Measurements from ENCODE around the gene RHBDL2. TPM values are rescaled to one million over a fixed set of nuclear protein-coding genes. Genes with fewer than 3 reads are reported as not detected.
"Not testable (repeated sequence)": the region's sequence is repeated elsewhere in the genome, so short reads cannot be mapped to it uniquely, and the experiment has no call there.

The RHBDL2 gene
- total RNA-seq, 1 donor: 0.72 TPM

DNA sequence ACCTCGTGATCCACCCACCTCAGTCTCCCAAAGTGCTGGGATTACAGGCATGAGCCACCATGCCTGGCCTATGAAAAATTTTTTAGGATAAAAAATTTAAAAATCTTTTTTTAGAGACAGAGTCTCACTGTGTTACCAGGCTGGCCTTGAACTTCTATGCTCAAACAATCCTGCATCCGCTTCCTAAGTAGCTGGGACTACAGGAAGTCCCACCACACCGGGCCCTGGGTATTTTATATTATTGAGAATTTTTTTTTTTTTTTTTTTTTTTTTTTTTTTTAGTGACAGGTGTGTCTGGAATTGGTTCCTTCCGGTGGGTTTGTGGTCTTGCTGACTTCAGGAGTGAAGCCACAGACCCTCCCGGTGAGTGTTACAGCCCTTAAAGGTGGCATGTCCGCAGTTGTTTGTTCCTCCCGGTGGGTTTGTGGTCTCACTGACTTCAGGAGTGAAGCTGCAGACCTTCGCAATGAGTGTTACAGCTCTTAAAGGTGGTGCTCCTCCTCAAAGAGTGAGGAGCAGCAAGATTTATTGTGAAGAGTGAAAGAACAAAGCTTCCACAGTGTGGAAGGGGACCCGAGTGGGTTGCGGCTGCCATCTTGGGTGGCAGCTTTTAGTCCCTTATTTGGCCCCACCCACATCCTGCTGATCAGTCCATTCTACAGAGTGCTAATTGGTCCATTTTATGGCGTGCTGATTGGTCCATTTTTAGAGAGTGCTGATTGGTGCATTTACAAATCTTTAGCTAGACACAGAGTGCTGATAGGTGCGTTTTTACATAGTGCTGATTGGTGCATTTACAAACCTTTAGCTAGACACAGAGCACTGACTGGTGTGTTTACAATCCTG lies 36.0 kb upstream of the RHBDL2 start:
- not testable (repeated sequence) for H2AFZ ChIP-seq (ENCODE audit: low read length); H3K4me3 ChIP-seq (ENCODE audit: insufficient read depth, low read length); H3K27ac ChIP-seq (ENCODE audit: low read depth, low read length); H3K36me3 ChIP-seq (ENCODE audit: insufficient read depth, low read length); H3K9me3 ChIP-seq (ENCODE audit: low read depth, low read length); H3K79me2 ChIP-seq (ENCODE audit: insufficient read depth, low read length); H3K4me1 ChIP-seq (ENCODE audit: insufficient read depth, low read length); DNase-seq (ENCODE audit: insufficient read length, low spot score, missing footprints); H4K20me1 ChIP-seq (ENCODE audit: insufficient read depth, low read length); H3K4me2 ChIP-seq (ENCODE audit: insufficient read depth, low read length); H3K27me3 ChIP-seq (ENCODE audit: insufficient read depth, low read length)

DNA sequence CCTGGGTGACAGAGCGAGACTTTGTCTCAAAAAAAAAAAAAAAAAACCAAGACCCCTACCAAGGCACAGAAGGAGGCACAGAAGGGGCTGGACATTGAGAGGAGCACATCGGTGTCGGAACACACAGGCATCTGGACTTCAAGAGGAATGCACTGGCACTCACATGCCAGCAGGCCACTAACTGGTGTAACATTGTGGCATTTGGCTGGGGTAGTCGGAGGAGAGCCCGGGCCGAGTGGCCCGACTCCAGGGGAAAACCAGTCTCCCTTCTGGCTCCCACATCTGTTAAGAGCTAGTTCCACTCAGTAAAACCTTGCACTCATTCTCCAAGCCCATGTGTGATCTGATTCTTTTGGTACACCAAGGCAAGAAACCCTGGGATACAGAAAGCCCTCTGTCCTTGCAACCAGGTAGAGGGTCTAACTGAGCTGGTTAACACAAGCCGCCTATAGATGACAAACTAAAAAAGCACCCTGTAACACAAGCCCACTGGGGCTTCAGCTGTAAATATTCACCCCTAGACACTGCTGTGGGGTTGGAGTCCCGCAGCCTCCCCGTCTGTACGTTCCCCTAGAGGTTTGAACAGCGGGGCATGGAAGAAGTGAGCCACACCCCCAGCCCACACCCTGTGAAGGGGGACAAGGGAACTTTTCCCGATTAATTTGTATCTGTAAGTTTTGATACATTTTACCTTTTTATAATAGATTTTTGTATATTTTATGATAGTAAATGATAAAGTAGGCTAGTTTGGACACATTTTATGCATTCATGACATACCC lies 32.2 kb upstream of the RHBDL2 start:
- TF ChIP-seq, protein P1, sequence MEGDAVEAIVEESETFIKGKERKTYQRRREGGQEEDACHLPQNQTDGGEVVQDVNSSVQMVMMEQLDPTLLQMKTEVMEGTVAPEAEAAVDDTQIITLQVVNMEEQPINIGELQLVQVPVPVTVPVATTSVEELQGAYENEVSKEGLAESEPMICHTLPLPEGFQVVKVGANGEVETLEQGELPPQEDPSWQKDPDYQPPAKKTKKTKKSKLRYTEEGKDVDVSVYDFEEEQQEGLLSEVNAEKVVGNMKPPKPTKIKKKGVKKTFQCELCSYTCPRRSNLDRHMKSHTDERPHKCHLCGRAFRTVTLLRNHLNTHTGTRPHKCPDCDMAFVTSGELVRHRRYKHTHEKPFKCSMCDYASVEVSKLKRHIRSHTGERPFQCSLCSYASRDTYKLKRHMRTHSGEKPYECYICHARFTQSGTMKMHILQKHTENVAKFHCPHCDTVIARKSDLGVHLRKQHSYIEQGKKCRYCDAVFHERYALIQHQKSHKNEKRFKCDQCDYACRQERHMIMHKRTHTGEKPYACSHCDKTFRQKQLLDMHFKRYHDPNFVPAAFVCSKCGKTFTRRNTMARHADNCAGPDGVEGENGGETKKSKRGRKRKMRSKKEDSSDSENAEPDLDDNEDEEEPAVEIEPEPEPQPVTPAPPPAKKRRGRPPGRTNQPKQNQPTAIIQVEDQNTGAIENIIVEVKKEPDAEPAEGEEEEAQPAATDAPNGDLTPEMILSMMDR (IDR thresholded peaks at IDR 0.05; ENCODE audit: extremely low read depth, low read depth, low read length): no peak
- DNase-seq (ENCODE audit: insufficient read length, low spot score, missing footprints): no peak
- H3K79me2 ChIP-seq (ENCODE audit: insufficient read depth, low read length): no peaks in the 10 kb centered on the region
- no peaks in the 10 kb centered on the region for H3K36me3 ChIP-seq (ENCODE audit: insufficient read depth, low read length)
- no peak overlapping the region for H3K27ac ChIP-seq (ENCODE audit: low read depth, low read length)
- peaks cover 2% of the 10 kb centered on the region for H3K9me3 ChIP-seq (ENCODE audit: low read depth, low read length)
- H3K4me2 ChIP-seq (ENCODE audit: insufficient read depth, low read length): no peak overlapping the region
- peak overlapping the region; percentile 70 for H2AFZ ChIP-seq (ENCODE audit: low read length)
- no peaks in the 10 kb centered on the region for H4K20me1 ChIP-seq (ENCODE audit: insufficient read depth, low read length)
- no peaks in the 10 kb centered on the region for H3K4me1 ChIP-seq (ENCODE audit: insufficient read depth, low read length)
- no peaks in the 10 kb centered on the region for H3K27me3 ChIP-seq (ENCODE audit: insufficient read depth, low read length)
- no peak overlapping the region for H3K4me3 ChIP-seq (ENCODE audit: insufficient read depth, low read length)

DNA sequence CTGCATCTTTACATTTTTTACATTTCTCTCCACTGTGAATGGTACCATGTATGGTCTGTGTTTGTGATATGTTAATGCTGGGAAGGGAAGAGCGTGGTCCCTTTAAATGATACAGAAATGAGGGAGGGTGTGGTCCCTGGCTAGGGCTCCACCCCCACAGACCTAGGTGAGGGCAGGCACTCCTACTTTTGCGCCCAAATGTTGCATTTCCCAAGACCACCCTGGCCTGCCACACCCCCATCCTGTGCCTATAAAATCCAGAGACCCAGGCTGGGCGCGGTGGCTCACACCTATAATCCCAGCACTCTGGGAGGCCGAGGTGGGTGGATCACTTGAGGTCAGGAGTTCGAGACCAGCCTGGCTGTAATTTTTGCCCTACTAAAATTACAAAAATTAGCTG lies 31.5 kb upstream of the RHBDL2 start:
- H3K4me1 ChIP-seq (ENCODE audit: insufficient read depth, low read length); H3K36me3 ChIP-seq (ENCODE audit: insufficient read depth, low read length); H3K4me2 ChIP-seq (ENCODE audit: insufficient read depth, low read length); H4K20me1 ChIP-seq (ENCODE audit: insufficient read depth, low read length); H3K4me3 ChIP-seq (ENCODE audit: insufficient read depth, low read length); H3K27me3 ChIP-seq (ENCODE audit: insufficient read depth, low read length); H2AFZ ChIP-seq (ENCODE audit: low read length); H3K79me2 ChIP-seq (ENCODE audit: insufficient read depth, low read length); DNase-seq (ENCODE audit: insufficient read length, low spot score, missing footprints); H3K27ac ChIP-seq (ENCODE audit: low read depth, low read length); H3K9me3 ChIP-seq (ENCODE audit: low read depth, low read length): not testable (repeated sequence)

DNA sequence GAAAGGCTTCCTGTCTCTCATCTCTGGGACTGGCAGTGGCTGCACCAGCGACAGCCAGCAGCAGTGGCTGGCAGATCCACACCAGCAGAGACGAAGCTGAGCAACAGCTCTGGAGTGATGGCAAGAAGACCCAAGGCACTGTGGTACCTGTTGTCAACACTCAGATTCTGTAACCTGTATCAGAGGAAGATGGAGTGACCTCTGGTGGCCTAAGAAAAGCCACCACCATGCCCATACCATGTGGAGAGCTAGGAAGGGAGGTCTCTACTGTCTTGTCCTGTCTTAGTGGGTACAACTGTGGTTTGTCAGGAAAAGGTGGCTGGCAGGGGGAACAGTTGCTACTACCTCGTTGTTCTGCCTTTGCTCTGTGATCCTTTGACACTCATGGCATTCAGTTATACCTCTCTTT lies 22.5 kb upstream of the RHBDL2 start:
- no peak for DNase-seq (ENCODE audit: insufficient read length, low spot score, missing footprints)

More for the DNA sequence above, 22.5 kb upstream of the RHBDL2 start:
- Histone ChIP-seq H3K27me3 (ENCODE audit: insufficient read depth, low read length) (no peaks in the 10 kb centered on the region), H4K20me1 (ENCODE audit: insufficient read depth, low read length) (no peaks in the 10 kb centered on the region), H3K9me3 (ENCODE audit: low read depth, low read length) (no peaks in the 10 kb centered on the region), H3K4me2 (ENCODE audit: insufficient read depth, low read length) (no peak overlapping the region), H2AFZ (ENCODE audit: low read length) (no peak overlapping the region), H3K4me1 (ENCODE audit: insufficient read depth, low read length) (peaks cover 15% of the 10 kb centered on the region), H3K36me3 (ENCODE audit: insufficient read depth, low read length) (no peaks in the 10 kb centered on the region), H3K79me2 (ENCODE audit: insufficient read depth, low read length) (no peaks in the 10 kb centered on the region), H3K27ac (ENCODE audit: low read depth, low read length) (no peak overlapping the region), H3K4me3 (ENCODE audit: insufficient read depth, low read length) (no peak overlapping the region)
- TF ChIP-seq, protein P1 (IDR thresholded peaks at IDR 0.05; ENCODE audit: extremely low read depth, low read depth, low read length): no peak

All from osteoblast (primary cell).